Mucosa of gallbladder (tissue), 1 donor: ENCODE results near the gene STX8. TPM values are rescaled to one million over a fixed set of nuclear protein-coding genes. Genes with fewer than 3 reads are reported as not detected.
"Not testable (repeated sequence)": the region's sequence is repeated elsewhere in the genome, so short reads cannot be mapped to it uniquely, and the experiment has no call there.

Experiments used
- DNase-seq: peaks from one replicate; pipeline ENCODE4 v3.0.0-alpha.2; 2020; ENCODE audit warnings: low spot score
- total RNA-seq: library from RNA; stranded (reverse); gene quantifications from one replicate; pipeline ENCODE4 v1.2.1, GENCODE V29; 2021
- donor health status: DM: no; HTN: no; CAD: no.

STX8 gene
- total RNA-seq, 1 donor from 2014 or later: 63.2 TPM

DNA sequence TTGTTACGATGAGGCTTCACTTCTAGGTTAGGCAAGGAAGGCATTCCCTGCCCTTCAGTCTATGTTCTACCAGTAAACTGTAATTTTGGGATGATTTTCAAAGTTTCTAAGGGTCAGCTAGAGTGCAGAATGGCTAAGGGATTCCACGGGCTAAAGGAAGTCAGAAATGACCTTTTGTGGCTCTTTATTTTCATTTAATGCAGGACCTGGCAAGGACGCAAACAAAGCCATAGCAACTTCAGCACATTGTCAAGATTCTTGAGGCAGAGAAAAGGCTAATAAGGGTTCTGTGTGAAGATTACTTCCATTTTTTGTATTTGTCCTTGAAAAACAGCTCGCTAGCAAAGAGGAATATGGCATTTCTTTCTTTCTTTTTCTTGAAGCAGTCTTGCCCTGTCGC lies 76.6 kb downstream of the STX8 start:
- no peak for DNase-seq

DNA sequence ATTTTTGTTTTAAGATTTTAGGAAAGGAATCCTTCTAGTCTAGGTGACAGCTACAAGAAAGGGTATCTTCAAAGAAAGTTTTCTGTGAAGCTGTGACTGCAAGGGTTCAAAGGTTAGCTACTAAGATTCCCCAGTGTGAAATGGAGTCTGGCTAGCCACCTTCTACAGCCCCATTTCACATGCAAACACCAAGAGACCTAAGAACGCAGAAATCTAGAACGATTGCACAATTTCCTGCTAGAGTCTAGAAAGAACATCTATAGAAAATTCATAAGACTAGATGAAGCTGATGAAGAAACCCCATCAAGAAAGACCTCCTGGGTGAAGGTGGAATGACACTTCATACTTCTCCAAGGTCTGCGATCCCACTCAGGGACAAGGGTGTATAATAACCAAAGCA lies 77.1 kb downstream of the STX8 start:
- DNase-seq: no peak

DNA sequence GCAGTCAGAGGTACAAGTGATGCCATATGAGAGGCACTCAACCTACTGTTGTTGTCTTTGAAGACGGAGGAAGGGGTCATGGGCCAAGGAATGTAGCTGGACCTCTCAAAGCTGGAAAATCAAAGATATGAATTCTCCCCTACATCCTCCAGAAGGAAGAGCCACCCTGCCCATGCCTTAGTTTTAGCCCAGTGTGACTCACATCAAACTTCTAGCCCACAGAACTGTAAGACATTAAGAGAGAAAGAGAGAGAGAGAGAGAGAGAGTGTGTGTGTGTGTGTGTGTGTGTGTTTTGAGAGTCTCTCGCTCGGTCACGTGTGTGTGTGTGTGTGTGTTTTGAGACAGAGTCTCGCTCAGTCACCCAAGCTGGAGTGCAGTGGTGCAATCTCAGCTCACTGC lies 87.1 kb downstream of the STX8 start:
- no peak for DNase-seq

DNA sequence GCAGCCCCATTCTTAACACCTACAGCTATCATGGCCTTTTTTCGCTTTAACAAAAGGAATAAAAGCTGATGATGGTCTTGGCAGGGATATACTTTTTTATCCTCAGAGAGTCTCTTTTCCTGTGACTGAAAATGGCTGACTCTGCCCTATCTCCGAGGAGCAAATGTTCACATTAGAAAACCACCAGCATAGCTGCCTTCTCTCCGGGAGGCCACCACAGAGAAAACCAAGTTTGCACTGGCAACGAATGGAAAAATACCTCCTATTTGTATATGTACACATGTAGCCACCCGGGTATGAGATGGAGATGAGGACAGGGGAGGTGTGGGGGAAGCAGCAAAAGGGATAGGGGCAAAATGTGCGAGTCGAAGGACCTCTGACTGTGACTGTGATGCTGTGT lies 88.2 kb downstream of the STX8 start:
- DNase-seq: no peak

DNA sequence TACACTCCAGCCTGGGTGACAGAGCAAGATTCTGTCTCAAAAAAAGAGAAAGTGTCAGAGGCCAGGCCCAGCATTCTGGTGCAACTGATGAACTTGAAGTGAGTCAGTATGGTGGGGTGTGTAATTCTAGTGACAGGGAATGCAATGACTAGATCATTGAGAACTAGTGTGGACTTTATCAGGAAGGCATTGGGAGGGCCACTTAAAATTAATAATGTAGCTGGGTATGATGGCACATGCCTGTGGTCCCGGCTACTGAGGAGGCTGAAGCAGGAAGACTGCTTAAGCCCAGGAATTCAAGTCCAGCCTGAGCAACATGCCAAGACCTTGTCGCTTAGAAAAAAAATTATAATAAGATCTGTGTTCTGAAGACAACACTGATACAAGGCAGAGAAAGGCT lies 90.8 kb downstream of the STX8 start:
- no peak for DNase-seq

DNA sequence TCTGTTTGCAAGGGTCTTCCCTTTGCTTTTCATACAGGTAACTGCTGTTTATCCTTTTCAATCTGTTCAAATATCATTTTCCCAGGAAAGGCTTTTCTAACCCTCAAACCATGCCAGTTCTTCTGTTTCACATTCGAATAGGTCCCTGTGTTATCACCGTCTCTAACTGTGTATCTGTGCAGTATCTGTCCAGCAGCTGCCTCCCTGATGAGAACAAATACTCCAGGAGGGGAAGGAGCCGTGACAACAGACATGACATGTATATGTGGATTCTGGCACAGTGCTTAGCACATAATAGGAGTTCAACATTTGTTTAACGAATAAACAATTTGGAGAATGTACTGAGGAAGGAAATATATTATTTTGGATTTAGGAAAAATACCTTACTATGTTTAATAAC lies 95.7 kb downstream of the STX8 start:
- no peak for DNase-seq

DNA sequence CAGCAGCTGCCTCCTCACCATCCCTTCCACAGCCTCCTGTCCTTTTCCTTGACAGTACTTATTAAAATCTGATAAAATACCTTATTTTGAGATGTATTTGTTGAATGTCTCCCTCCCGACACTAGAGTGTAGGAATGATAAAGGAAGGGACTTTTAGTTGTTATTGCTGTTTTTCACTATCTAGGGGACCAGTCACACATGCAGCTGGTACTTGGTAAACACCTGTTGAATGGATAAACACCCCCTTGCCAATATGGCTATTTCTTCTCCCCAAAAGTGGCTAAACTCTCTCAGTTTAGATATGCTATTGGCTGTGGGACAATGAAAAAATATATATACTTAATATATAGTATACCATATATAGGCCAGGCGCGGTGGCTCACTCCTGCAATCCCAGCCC lies 96.7 kb downstream of the STX8 start:
- no peak for DNase-seq

DNA sequence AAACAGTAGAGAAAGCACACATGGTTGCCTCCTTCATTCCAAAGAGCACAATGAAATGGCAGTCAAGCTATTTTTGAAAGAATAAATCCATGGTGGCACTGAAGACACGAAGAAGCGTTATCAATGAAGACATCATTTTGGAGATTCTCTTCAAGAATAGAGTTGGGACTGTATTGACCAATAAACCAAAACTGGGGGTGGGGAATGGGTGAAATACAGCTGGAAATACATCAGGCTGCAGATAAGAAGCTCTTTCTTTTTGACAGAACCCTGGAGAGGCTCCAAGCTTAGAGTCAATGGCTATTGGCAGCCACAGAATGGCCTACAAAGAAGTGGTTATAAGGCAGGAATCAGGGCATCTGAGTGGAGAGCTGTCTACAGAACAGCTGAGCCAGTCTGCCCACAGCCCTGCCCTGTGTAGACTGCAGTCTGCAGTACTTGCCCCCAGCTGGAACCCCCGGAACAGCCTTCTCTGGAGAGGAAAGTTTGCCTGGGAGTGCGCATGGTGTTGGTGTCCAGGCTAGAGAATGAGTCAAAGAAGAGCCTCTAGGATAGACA lies 100.4 kb downstream of the STX8 start:
- no peak for DNase-seq

DNA sequence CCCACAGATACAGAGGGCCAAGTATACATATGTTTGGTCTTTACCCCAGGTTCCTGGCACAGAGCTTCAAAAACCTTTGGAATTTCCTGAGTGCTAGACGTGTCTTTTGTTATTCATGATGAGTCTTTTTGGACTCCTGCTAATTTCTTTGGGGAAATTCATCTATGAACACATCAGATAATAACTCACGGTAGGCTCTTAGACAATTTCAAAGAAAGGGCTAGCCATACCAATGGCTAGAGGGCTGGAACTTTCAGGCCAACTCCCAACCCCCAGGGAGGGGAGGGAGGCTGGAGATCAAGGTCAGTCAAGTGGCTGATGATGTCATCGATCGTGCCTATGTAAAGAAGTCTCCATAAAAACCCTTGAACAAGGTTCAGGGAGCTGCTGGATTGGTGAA lies 101.9 kb downstream of the STX8 start:
- DNase-seq: no peak

DNA sequence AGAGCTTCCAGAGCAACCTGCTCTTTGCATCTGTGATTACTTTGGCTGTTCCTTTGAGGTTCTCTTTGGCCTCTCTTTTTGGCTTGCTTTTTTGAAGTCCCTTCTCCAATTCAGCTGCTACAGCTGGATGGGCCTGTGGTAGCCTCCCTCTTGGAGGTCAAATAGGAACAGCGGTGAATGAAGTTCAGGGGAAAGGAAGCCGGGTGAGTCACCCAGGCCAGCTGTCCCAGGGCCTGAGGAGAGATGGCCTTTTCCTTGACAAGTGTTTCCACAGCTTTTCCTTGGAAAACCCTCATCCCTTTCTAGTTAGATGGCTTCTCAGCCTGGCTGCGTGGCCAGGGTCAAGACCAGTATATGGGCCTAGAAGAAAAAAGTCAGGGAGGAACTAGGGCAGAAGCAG lies 103.1 kb downstream of the STX8 start:
- DNase-seq: no peak

DNA sequence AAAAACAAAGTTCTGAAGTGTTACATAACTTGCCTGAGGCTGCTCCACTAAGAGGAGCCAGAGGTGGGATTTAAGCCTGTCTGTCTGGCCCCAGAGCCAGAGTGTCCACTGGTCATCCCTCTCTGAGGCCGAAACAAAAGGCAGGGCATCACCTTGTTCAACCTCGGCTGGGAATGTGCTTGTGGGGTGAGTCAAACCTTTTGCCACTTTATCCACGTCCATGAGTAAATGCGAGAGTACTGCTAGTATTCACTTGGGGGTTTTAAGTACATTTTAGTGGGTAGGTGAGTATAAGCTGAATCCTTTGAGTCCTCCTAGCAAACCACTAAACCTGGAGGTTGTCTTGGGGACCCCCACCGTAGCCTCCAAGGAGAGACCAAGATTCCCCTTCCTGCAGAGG lies 103.5 kb downstream of the STX8 start:
- no peak for DNase-seq

DNA sequence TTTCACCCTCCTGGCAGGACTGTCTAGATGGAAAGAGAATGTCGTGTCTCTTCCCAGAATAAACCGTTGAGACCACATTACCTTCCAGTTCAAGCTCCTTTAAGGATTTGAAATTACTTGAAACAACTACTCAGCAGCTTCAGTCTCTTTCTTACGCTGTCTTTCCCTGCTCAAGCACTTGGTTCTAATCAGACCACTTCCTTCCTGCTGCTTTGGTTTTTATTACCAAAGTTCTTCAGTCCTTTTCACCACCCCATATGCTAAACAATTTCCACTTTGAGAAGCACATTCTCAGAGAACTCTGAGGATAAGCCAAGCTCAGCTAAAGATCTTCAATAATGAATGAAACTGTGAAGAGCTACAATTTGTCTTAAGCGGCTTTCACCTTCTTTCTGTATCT lies 105.4 kb downstream of the STX8 start:
- DNase-seq: no peak

DNA sequence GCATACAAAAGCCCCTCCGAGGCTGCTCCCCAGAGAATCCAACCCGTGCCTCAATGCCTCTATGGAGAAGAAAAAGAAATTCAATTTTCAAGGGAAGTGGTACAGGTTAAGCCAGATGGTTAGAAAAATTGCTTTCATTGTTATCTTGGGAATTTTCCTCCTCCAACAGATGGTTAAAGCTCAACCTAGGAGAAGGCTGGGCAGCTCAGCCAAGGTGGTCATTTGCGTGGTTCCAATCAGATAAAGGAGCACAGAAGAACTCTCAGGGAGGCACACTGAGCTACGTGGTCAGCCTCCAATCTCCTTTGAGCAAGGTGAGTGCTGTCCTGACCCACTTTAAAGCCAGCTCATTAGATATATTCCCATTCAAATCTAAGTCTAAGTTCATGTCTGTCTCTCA lies 106.7 kb downstream of the STX8 start:
- no peak for DNase-seq

DNA sequence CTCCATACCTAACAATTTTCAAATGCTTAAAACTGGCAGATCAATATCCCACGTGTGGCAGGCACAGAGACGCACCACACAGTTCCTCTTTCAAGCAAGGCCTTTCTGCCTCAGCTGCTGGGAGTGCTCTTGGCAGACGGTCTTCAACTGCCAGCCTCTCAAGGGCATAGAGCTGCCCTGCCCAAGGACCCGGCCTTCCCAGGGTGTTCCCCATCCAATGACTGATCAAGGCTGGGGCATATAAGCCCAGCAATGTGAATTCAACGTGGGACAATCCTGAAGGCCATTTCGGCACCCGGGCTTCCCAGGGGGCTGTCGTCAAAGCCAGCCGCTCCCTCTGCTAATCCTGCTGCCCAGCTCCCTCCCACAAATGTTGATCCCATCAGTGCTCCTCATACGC lies 107.1 kb downstream of the STX8 start:
- DNase-seq: no peak

DNA sequence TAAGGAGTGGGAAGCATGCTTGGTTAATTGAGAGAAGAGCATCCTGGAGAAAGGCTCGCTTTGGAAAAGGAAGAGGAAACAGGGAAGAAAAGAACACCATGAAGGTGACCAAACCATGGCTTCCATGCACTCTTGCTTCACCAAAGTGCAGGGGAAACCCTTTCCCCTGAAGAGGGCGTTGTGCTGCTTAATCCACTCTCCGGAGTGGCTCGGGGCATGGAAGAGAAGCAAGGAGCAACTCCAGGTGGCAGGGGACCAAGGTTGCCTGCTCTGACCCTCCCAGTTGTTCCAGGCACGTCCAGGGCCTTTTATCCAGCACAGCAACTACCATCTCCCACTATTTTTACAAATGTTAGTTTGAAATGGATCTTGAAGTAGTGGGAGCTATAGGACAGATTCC lies 108.1 kb downstream of the STX8 start:
- DNase-seq: no peak

DNA sequence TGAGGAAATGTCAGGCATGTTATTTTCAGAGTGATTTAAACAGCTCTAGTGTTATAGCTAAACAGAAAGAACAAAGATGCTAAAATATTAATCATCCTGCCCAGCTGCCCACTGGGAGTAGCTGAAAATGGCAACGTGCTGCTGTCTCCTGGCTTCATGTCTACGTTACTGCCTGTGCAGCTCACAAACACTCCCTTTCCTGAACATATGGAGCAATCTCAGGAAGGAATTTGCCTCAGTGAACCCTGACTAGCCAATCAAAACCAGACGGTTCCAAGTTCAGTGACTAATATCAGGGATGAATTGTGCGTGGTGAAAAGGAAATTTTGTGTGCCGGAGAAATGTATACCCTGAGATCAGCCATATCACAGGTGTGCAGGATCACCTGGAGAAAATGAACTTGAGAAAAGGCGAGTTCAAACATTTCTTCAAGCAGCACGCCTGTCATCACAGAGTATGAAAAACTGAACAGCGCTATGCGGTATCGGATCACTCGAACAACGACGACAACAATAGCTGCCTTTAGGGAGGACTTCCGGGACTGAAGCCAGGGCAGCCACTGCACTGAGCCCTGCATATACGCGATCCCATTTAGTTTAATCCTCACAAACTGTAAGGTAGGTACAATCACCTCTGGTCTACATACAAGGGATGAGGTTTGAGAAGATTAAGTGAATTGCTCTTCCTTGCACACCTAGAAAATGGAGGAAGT lies 110.3 kb downstream of the STX8 start:
- DNase-seq: no peak

DNA sequence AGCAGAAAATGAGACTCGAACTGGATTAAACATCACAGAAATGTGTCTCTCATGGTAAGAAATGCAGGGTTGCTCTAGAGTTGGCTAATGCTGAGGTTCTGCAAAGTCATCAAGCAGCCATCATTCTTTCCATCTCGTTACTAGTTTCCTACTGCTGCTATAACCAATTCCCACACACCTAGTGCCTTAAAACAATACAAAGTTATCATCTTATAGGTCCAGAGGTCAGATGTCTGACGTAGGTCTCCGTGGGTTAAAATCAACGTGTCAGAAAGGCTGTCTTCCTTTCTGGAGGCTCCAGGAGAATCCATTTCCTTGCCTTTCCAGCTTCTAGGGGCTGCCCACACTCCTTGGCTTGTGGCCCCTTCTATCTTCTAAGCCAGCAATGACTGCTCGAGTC lies 118.6 kb downstream of the STX8 start:
- no peak for DNase-seq

DNA sequence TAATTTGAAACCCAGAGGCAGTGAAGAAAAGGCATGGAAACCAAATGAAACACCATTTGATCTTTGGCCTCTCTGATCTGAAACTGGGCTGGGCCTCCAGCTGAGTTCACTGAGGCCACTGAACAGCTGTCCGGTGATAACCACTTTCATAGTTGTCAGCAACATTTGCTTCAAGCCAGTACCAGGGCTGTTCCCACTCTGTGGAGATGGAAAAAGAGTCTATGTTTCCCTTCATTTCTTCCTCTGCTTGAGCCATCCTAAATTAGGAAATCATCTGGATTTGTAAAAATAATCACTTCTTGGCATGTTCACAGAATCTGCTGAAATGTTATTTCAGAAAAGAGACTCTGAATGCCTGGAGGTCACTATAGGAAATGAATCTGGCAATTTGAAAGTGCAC lies 119.3 kb downstream of the STX8 start:
- DNase-seq: no peak

DNA sequence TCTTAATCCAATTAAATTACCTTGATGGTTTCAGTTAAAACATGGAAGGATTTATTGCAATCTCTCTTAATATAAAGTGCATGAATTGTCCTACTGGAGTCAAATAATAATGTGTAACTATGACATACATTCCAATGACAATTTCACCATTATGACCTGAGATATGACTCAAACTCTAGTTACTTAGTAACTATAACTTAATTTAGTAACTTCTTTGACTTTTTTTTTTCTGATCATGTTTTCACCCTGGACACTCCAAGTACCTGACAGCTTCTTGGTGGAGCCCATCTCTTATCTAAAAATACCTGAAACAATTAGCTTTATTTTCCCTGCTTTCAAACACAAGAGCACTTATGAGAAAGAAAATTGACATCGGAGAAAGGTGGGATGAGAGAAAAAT lies 123.7 kb downstream of the STX8 start:
- no peak for DNase-seq

DNA sequence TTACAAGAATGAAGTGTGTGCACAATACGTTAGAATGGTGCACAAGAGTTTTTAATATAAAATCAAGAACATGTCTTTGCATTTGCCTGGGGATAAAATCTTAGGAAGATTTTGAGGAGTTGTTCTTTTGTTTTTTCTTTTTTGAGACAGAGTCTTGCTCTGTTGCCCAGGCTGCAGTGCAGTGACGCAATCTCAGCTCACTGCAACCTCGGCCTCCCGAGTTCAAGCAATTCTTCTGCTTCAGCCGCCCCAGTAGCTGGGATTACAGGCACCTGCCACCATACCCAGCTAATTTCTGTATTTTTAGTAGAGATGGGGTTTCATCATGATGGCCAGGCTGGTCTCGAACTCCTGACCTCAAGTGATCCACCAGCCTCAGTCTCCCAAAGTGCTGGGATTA lies 128.3 kb downstream of the STX8 start:
- DNase-seq: not testable (repeated sequence)

DNA sequence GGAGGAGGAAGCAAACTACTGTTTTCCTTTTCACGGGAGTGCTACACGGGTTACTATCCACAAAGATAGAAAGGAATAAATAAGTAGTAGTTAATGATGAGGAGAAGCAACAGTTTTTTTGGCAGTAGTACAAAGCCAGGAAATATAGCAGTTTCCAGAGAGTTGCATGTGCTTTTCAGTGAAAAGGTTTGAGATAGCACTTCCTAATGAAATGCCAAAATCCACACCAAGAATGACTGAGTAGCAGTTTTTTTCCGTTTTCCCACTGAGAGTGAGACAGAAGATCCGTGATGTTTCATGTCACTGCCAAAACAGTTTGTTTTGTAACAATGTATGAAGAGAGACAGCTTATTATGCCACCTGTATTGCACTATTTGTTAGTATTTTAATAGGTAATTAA lies 129.1 kb downstream of the STX8 start:
- DNase-seq: no peak

DNA sequence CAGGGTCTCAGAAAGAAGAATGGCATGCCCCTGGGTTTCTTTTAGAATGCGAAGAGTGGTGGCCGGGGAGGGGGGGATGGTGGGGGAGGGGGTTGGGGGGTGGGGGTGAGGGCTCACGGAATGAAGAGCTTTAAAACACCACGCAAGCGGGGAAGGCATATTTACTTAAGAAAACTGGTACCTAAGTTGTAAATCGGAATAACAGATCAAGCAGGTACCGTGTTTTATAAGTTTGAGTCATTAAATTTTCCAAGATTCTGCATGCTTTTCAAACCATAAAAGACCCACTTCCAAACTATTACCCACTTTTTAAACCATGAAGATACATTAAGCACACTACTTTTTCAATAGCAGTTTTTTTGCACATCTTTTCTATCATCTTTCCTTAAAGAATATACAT lies 130.2 kb downstream of the STX8 start:
- no peak for DNase-seq

DNA sequence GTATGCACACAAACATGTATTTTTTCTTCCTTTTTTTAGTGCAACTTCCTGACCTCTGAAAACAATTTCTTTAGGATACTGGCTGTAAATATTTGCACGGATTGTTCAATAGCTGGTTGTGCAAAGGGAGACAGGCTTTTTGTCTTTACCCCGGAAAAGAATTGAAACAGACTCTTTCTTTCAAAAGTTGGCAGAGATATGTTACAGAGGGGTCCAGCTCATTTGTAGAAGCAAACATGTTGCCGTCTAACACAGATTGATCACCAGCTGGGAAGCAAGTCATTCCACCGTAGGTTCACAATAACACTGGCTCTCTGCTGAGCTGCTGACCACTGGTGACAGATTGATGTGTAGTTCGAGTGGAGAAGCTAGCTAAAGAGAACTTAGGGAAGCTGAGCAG lies 130.9 kb downstream of the STX8 start:
- no peak for DNase-seq

DNA sequence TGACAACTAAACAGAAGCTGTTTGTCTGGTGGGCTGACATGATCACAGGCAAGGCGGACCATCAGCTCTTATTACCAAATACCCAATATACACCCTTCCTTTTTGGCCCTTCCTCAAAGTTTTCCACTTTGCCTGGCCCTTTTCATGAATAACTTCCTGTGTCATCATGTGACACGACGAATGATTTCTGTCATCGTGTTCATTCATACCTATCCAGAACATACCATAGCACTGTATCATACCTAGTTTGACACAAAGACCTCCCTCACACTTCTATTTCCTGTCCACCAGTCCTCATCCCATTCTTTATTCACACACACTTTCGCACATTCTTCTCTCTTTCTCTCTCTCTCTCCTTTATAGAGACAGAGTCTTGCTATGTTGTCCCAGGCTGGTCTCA lies 131.8 kb downstream of the STX8 start:
- no peak for DNase-seq
